GM19372 (cell line): Measurements from ENCODE around the gene DELE1.

ENCODE experiments used
- ATAC-seq: cut with Tn5 transposase; IDR thresholded peaks from one replicate; pipeline ENCODE4 v1.9.1; 2021; ENCODE audit warnings: mild to moderate bottlenecking, low read depth, moderate library complexity; ENCODE audit not compliant: unreplicated experiment

The DELE1 gene

GRCh38 chr5:141986072-141986471 is 62.4 kb downstream of the DELE1 start:
- ATAC-seq = no peak

DNA sequence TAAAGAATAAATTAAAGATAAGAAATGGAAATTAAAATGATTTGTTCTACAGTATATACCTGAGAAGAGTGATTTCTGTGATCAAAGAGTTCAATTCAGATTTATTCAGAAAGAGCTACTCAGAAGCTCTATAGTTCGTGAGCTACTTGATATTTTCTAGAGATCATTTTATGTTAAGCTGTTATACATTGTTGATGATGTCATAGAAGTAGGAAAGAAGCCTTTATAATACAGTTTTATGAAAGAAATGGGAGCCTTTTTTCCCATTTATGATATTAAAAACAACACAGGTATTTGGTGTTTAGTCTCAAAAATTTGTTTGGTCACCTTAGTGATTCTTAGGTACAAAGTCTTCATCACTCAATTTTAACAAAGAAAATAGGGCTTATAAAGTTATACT is 66.0 kb downstream of the DELE1 start:
- ATAC-seq = no peak
